ENCODE data around the gene MBNL2. TPM values are rescaled to one million over a fixed set of nuclear protein-coding genes. Genes with fewer than 3 reads are reported as not detected.

Gene MBNL2
- total RNA-seq, 2 donors from 2014 or later = 106 to 139 TPM

DNA sequence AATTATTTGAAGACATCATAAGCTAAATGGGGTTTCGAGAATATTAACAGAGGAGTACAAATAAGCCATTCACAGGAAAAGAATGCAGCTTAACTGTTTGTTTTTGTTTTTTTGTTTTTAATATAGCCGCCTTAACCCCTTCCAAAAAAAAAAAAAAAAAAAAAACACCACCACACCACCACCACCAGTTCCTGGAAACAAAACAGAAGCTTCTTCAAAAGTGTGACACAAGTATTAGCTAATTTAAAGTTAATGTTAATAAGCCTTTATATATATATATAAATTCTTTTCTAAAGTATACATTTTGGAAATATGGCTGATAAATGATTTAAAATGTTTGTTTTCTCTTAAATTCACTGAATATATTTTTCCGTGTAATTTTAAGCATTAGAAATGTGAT lies 213.2 kb downstream of the MBNL2 start:
- DNase-seq (ENCODE audit: low spot score) = no peak
- intact Hi-C loops (cut with DNase I) = no loop called here

DNA sequence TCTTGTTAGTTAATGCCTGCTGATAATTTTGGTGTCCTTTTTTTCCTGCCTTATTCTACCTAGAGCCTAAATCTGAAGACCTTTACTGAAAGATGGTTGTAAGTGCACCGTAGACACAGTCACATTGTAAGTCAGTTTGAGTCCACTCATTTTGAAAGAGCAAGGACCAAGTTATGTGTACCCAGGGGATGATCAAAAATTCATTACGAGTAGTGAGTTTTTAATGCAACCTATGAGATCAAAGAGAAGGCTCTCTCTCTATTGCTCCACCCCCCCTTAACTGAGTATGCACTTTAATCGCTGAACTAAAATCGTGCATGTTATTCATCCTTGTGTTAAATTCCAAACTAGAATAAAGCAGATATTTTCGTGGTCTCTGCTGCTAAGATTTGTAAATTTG lies 213.7 kb downstream of the MBNL2 start:
- DNase-seq (ENCODE audit: low spot score) = no peak
- intact Hi-C loops (cut with DNase I) = no loop called here

DNA sequence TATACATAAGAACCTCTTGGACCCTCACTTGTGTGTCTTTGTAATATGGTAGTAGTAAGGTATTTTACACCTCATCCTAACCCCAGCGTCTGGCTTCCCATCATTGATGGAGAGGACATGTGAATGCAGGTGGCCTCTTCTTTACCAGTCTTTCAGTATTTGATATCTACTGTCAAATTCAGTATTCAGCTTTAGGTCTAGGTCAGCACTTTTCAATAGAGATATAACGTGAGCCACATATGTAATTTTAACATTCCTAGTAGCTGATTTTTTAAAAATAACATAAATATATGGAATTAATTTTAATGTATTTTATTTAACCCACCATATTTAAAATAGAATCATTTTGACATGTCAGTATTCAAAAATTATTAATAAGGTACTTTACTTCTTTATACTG lies 214.7 kb downstream of the MBNL2 start:
- intact Hi-C loops (cut with DNase I) = no loop called here
- no peak for DNase-seq (ENCODE audit: low spot score)

DNA sequence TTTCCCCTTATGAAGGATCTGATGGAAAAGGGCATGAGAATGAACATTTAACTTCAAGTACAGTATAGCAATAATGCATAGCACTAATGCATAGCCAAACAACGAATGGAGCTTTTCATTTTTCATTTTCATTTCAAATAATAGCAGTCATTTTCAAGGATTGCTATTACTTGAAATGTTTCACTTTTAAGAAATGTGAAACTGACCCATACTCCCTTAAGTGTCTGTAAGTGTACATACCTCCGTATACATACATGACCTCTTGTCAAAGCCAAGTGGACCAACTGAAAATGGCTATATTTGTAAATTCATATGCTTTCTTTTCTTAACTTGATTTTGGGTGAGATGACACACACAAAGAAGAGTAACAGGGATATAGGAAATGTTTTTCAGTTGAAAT lies 215.6 kb downstream of the MBNL2 start:
- no peak for DNase-seq (ENCODE audit: low spot score)
- intact Hi-C loops (cut with DNase I) = no loop called here

DNA sequence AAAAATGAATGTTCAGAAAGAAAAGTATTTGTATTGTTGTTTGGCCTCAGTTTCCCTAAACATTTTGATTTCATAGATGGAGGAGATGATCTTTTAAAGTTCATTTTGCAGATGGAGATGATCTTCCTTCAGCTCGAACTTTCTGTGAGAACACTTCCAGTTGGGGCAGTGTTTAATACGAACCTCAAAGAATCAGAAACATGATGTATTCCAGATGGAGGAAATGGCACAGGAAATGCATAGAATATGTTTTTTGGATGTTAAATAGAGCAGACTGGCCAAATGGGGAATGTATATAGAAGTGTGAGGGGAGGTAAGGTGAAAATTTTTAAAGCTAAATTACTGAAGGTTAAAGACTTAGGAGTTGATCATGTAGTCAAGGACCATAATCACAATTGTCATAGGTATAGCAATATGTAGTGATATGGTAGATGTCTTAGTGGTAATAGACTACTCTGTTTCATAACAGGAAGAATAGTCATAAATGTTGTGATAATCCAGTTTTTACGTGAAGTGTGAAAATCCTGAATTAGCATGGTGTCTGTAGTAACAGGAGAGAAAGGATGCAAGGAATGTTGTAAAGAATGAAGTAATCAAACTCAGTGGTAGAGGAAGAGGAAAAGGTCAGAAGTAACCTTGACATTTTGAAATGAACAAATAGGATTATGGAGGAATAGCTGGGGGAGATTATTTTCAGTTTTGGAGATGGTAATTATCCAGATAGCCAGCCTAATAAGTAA lies 216.9 kb downstream of the MBNL2 start:
- intact Hi-C loops (cut with DNase I) = no loop called here
- DNase-seq (ENCODE audit: low spot score) = no peak

DNA sequence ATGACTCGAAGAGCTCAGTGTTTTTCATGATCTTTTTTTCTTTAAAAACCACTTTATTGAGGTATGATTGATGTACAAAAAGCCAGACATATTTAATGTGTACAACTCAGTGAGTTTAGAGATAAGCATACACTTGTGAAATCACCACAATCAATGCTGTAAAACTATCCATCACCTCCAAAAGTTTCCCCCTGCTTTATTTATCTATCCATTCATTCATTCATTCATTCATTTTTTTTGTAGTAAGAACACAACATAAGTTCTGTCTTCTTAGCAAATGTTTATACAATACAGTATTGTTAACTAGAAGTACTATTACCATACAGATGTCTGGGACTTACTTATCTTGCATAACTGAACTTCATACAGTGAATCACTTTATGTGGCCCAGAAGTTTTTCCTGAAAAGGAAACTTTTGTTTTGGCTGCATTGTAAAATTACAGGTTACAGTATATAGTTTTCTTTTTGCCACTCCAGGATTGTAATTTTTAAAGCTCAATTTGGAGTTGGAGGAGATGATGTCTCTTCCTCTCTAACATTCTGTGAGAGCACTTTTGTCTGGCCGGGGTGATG lies 218.6 kb downstream of the MBNL2 start:
- DNase-seq (ENCODE audit: low spot score) = no peak
- intact Hi-C loops (cut with DNase I) = no loop called here

DNA sequence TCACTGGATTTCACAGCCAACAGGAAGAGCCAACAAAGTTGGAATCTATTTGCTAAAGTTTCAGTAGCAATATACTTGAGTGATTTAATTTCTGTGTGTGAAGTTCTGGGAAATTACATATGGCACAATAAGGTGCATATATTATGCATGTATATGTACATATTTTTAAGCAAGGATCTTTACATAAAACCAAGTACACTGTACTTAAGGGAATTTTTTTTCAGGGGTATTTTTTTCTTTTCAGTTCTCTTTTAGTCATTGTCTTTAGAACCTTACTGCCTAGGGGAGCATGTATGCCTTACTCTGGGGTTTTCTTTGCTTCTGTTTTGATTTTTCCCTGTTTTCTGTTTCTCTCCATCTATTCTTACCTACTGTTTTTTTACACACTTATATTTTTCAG lies 219.2 kb downstream of the MBNL2 start:
- intact Hi-C loops (cut with DNase I) = no loop called here
- DNase-seq (ENCODE audit: low spot score) = no peak

Other genes with a start within 250 kb of the MBNL2 start
- 1 to 10 TPM in 1 of 2 donors, under 1 TPM in 1; 0.95 to 1.1 TPM for gene OXGR1, start 227.9 kb upstream of the MBNL2 start, total RNA-seq
- 10 to 100 TPM; 34.0 to 42.8 TPM for gene RAP2A, start 211.8 kb downstream of the MBNL2 start, total RNA-seq

All from posterior vena cava (tissue), 2 donors.